Stimulated activated naive CD8-positive, alpha-beta T cell treated with anti-CD3 and anti-CD28 coated beads, Interleukin-15, Interleukin-2, amounts not matched to agents 100 ng/mL and 50 ng/mL, for 24 hours (primary cell): ENCODE data around the gene PRKAR1A.
"Not testable (repeated sequence)": the region's sequence is repeated elsewhere in the genome, so short reads cannot be mapped to it uniquely, and the experiment has no call there.

ENCODE experiments used
- H3K27ac Mint-ChIP-seq: one replicate; pipeline ENCODE4 v1.8.0; 2021; ENCODE audit warnings: mild to moderate bottlenecking, mixed read lengths
- H3K27me3 Mint-ChIP-seq: one replicate; pipeline ENCODE4 v1.8.0; 2021; ENCODE audit warnings: mixed read lengths
- H3K36me3 Mint-ChIP-seq: one replicate; pipeline ENCODE4 v1.8.0; 2021; ENCODE audit warnings: low read depth, mixed read lengths
- H3K4me1 Mint-ChIP-seq: one replicate; pipeline ENCODE4 v1.8.0; 2021; ENCODE audit warnings: low read depth, mixed read lengths
- H3K4me3 Mint-ChIP-seq: one replicate; pipeline ENCODE4 v1.8.0; 2021; ENCODE audit warnings: mild to moderate bottlenecking, mixed read lengths
- H3K9me3 Mint-ChIP-seq: one replicate; pipeline ENCODE4 v1.8.0; 2021; ENCODE audit warnings: mixed read lengths

Gene PRKAR1A

DNA sequence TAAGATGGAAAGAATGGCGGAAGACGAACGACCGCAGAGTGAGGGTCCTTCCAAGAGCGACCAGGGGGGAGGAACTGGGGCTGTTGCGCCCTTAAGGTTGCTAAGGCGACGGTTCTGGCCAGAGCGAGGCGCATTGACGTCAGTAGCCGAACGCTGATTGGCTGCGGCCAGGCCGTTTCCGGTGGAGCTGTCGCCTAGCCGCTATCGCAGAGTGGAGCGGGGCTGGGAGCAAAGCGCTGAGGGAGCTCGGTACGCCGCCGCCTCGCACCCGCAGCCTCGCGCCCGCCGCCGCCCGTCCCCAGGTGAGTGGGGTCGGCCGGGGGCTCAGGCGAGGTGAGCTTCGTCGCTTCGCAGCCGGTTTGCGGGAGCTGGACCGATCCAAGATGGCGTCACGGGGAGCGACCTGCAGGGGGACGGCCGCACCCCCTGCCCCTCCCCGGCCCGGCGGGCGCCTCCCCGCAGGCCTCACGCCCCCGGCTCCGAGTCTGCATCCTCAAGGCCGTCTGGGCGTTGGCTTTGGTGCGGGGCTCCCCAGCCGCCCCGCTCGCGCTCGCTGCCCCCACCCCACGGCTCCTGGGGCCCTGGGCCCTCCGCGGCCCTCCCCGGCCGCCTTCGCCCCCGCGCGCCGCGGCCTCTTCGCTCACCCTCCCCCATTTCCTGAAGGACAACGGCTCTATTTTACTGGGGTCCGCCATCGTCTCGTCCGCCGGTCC lies at the start of gene PRKAR1A:
PRKAR1A (plus strand) TSS at position 184 of the 713 bp plus-strand sequence. CDS start 2,970 bp downstream, outside the sequence.
- no peaks in the 10 kb centered on the region for H3K9me3 Mint-ChIP-seq
- peaks cover 61% of the 10 kb centered on the region for H3K4me1 Mint-ChIP-seq
- no peaks in the 10 kb centered on the region for H3K27me3 Mint-ChIP-seq
- peak within 1 kb of the TSS; percentile 99 for H3K27ac Mint-ChIP-seq
- H3K4me3 Mint-ChIP-seq, result peak within 1 kb of the TSS; percentile 97
- peaks cover 43% of the 10 kb centered on the region for H3K36me3 Mint-ChIP-seq

DNA sequence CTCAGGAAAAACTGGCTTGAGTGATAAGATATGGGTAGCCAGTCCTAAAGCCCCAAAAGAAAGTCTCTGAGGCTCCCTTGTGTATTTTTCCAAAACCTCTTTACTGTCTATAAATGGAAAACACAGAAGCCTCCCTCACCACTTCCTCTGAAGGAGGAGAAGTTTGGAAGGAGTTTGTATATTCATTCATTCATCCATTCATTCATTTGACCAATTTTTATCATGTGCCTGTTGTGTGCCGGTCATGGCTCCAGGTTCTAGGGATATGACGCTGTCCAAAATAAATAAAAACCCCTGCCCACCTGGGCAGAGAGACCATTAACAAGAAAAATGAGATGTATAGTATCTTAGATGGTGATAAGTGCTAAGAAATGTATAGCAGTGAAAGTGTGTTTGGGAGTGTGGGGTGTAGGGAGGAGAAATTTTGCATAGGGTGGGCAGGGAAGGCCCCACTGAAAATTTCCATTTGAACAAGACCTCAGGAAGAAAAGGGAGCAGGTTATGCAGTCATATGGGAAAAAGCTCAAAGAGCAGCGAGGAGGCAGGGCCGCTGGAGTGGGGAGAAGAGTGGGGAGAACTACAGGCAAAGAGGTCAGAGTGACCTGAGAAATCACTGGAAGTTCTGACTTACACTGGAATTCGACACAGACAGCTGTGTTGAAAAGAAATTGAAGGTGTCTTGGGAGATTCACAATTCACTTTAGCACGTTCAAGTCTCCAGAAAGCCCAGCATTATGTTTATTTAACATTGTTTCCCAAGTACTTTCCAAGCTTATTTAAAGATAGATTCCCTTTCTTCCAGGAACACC lies 48.8 kb upstream of the PRKAR1A start:
- H3K27me3 Mint-ChIP-seq, result no peaks in the 10 kb centered on the region
- no peaks in the 10 kb centered on the region for H3K36me3 Mint-ChIP-seq
- no peaks in the 10 kb centered on the region for H3K9me3 Mint-ChIP-seq
- H3K27ac Mint-ChIP-seq, result no peak overlapping the region
- H3K4me1 Mint-ChIP-seq, result peaks cover 51% of the 10 kb centered on the region
- H3K4me3 Mint-ChIP-seq, result no peak overlapping the region

DNA sequence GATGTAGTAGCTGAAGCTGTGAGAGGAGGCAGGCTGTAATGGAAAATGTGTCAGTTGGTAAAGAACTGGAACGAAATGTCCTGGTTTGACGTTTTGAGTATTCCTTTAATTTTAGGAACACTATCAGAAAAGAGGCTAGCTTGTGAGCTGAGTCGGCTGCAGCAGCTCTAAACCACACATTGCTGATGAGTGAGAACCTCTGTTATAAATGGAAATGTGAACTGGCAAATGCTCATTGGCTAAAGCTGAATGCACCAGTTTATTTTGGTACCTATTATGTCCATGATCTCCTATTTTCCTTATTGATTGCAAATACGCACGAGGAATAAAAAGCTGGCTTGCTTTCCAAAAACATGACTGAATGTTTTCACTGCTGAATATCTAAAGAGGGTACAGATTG lies 43.9 kb upstream of the PRKAR1A start:
- no peaks in the 10 kb centered on the region for H3K9me3 Mint-ChIP-seq
- H3K27ac Mint-ChIP-seq, result no peak overlapping the region
- peaks cover 6% of the 10 kb centered on the region for H3K4me1 Mint-ChIP-seq
- no peak overlapping the region for H3K4me3 Mint-ChIP-seq
- no peaks in the 10 kb centered on the region for H3K36me3 Mint-ChIP-seq
- no peaks in the 10 kb centered on the region for H3K27me3 Mint-ChIP-seq

DNA sequence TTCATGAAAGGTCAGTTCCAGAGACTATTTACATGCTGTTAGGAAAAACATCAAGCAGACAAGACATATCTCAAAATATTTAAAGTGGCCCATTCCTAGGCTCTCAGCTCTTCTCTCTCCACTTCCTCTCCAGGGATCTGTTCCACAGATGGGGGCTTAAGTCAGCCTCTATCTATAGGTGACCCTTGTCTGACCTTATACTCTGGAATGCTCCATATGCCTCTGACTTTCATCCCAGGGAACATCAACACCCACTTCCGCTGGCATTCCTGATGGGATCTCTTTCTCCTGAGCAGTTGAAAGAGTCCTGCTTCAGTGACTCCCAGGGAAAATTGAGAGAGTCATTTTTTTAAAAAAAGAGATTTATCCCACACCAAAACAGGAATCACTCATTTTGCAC lies 43.4 kb upstream of the PRKAR1A start:
- peaks cover 6% of the 10 kb centered on the region for H3K4me1 Mint-ChIP-seq
- no peaks in the 10 kb centered on the region for H3K27me3 Mint-ChIP-seq
- no peaks in the 10 kb centered on the region for H3K9me3 Mint-ChIP-seq
- no peak overlapping the region for H3K27ac Mint-ChIP-seq
- no peak overlapping the region for H3K4me3 Mint-ChIP-seq
- H3K36me3 Mint-ChIP-seq, result no peaks in the 10 kb centered on the region

DNA sequence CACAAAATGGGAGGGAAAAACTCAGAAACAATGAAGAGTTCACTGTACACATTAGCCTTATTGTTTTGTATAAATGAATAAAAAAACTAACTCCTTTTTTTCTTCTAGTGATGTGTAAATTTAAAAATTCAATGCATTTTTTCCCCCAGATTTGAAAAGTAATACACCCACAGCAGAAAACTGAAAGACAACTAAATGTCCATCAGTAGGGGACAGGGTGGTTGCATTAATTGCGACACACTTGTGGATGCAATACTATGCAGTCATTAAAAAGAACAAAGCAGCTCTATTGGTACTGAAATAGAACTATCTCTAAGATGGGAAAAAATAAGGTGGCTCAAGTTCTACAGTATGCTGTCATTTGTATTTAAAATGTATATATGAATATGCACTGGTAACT lies 41.3 kb upstream of the PRKAR1A start:
- Mint-ChIP-seq H3K36me3 (no peaks in the 10 kb centered on the region), H3K9me3 (no peaks in the 10 kb centered on the region), H3K4me1 (peaks cover 1% of the 10 kb centered on the region), H3K27me3 (no peaks in the 10 kb centered on the region), H3K27ac (no peak overlapping the region), H3K4me3 (no peak overlapping the region)

DNA sequence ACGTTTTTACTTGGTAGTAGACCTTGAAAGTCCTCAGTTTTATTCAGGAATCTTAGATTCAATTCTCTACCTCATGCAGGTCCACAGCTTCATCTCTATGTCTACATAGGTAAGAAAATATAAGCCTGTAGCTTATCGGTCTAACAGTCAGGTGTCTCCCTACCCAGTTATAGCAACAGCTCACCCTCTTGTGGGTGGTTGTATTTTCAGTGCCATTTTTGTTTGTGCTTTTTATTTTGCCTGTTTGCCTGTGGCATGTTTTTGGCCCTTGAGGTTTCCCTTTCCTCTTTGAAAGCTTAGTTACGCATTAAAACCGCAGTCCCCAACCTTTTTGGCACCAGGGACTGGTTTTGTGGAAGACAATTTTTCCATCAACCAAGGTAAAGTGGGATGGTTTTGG lies 31.3 kb upstream of the PRKAR1A start:
- Mint-ChIP-seq H3K36me3 (no peaks in the 10 kb centered on the region), H3K4me3 (no peak overlapping the region), H3K27ac (no peak overlapping the region), H3K9me3 (peaks cover 6% of the 10 kb centered on the region), H3K4me1 (no peaks in the 10 kb centered on the region), H3K27me3 (peaks cover 19% of the 10 kb centered on the region)

DNA sequence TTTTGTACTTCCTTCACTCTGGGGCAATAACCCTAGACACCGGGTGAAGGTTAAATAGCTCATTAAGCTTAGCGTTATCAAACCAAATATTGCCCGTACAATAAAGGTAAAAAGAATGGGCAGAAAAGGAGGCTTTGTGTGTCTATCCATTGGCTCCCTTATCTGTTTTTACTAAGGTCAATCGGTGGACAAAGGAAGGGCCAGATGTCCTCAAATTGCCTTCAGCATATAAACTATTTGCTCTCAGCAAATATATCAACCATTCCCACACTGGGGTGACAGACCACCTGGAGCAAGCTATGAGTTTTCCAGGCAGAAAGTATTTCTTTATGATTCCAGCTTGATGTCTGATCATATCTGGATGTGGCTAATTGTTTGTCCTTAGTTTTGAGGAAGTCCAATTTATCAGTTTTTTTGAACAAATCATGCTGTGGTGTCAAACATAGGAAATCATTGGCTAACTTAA lies 29.6 kb upstream of the PRKAR1A start:
- Mint-ChIP-seq H3K4me3 (no peak overlapping the region), H3K4me1 (peaks cover 5% of the 10 kb centered on the region), H3K36me3 (no peaks in the 10 kb centered on the region), H3K27ac (no peak overlapping the region), H3K27me3 (peaks cover 20% of the 10 kb centered on the region), H3K9me3 (peaks cover 6% of the 10 kb centered on the region)

DNA sequence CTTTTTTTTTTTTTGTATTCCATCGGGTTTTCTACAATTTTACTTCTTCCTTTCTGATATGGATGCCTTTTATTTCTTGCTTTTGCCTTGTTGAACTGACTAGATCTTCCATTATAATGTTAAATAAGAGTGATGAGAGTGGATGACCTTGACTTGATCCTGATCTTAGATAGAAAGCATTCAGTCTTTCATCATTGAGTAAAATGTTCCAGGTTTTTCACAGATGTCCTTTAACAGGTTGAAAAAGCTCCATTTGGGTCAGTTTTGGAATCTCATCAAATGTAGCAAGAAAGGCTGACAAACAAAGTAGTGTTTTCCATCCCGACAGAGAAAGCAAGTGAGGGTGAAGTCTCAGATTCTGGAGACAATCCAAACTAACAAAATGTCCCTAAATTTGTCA lies 27.8 kb upstream of the PRKAR1A start:
- no peak overlapping the region for H3K4me3 Mint-ChIP-seq
- peaks cover 2% of the 10 kb centered on the region for H3K9me3 Mint-ChIP-seq
- no peak overlapping the region for H3K27ac Mint-ChIP-seq
- H3K4me1 Mint-ChIP-seq, result peaks cover 16% of the 10 kb centered on the region
- H3K36me3 Mint-ChIP-seq, result no peaks in the 10 kb centered on the region
- H3K27me3 Mint-ChIP-seq, result peaks cover 20% of the 10 kb centered on the region

DNA sequence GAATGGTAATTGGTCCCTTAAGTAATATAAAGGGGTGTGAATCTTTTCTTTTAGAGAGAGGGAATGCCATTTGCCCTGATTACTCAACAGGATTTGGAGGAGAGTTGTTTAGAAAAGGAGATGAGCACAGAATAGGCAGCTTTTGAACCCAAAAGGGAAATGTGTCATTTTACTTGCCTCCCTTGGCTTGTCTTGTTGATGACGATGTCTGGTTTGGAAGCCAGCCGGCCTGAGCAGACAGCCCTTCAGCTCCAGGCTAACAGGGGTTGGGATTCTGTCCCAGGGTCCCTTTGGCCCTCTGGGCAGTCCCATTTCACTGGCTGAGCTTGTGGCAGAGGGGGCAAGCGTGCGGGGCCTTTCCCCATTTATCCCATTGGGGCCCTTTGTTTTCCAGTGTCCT lies 22.3 kb upstream of the PRKAR1A start:
- Mint-ChIP-seq H3K9me3 (no peaks in the 10 kb centered on the region), H3K4me1 (peaks cover 20% of the 10 kb centered on the region), H3K27me3 (peaks cover 13% of the 10 kb centered on the region), H3K27ac (no peak overlapping the region), H3K4me3 (no peak overlapping the region), H3K36me3 (no peaks in the 10 kb centered on the region)

DNA sequence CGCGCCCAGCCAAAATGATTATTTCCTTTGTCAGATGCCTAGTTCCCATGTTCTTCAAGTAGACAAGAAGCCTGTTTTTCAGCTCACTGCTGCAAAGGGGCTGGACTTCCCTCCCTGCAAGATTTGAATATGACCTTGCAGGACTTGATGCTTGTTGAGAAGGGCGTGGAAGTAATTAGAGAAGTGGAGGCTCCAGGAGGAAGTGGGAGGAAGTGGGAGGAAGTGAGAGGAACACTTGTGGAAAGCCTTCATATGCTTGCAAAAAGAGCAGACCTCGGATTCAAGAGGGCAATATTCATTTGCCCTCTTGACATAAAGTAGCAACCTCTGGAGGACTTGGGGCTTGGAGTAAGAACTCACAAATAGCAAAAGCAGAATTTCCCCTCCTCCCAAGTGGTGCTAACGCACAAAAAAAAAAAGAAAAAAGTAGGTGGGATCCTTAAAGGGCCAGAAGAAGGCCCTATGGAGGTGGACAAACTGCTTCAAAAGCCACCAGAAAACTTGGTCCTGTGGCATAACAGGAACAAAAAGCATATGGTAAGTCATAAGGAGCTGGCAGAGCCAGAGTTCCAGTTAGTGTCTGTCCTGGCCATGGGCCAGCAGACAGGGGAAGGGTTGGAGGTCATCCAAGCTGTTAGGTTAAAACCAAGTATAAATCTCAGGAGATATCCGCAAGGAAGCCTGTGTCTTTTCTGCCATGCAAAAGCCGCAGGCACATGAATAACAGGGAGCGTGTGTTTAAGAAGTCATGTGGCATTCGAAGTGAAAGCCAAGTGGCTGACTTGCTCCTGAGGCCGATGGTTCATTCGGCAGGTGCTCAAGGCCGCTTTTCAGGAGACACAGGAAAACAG lies 20.6 kb upstream of the PRKAR1A start:
- Mint-ChIP-seq H3K4me1 (peaks cover 23% of the 10 kb centered on the region), H3K4me3 (no peak overlapping the region), H3K36me3 (no peaks in the 10 kb centered on the region), H3K9me3 (no peaks in the 10 kb centered on the region), H3K27me3 (peaks cover under 1% of the 10 kb centered on the region), H3K27ac (no peak overlapping the region)

DNA sequence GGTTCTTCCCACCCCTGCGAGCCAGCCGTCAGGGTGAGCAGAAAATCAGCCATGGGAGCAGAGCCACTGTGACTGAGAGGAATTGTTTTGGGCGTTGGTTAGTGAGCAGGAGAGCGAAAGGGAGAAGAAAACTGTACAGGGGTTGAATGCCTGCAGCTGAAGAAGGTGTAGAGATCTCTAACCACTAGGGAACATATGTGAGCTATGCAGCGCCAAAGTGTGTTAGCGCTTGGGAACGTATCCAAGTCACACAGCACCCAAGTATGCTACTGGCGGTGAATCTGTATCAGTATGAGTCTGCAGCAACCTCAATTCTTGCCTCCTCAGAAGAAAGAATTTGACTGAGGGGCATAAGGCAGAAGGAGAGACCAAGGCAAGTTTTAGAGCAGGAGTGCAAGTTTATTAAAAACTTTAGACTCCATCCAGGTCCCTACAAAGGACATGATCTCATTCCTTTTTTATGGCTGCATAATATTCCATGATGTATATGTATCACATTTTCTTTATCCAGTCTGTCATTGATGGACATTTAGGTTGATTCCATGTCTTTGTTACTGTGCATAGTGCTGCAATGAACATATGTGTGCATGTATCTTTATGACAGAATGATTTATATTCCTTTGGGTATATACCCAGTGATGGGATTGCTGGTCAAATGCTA lies 19.7 kb upstream of the PRKAR1A start:
- H3K9me3 Mint-ChIP-seq, H3K4me3 Mint-ChIP-seq, H3K27ac Mint-ChIP-seq, H3K27me3 Mint-ChIP-seq, H3K36me3 Mint-ChIP-seq: not testable (repeated sequence)
- peaks cover 21% of the 10 kb centered on the region for H3K4me1 Mint-ChIP-seq

DNA sequence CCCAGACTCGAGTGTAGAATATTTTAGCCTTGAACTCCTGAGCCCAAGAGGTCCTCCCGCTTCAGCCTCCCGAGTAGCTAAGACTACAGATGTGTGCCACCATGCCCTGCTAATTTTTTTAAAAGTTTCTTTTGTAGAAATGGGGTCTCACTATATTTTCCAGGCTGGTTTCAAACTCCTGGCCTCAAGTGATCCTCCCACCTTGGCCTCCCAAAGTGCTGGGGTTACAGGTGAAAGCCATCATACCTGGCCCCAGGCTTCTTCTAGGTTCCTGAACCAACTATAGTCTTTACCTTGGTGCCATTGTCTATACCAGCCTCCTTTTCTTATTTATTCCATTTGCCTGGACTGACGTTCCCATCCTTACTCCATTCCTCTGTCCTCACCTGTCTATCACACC lies 17.1 kb upstream of the PRKAR1A start:
- Mint-ChIP-seq H3K4me3 (no peak overlapping the region), H3K4me1 (peaks cover 26% of the 10 kb centered on the region), H3K27me3 (no peaks in the 10 kb centered on the region), H3K9me3 (no peaks in the 10 kb centered on the region), H3K36me3 (no peaks in the 10 kb centered on the region), H3K27ac (no peak overlapping the region)

DNA sequence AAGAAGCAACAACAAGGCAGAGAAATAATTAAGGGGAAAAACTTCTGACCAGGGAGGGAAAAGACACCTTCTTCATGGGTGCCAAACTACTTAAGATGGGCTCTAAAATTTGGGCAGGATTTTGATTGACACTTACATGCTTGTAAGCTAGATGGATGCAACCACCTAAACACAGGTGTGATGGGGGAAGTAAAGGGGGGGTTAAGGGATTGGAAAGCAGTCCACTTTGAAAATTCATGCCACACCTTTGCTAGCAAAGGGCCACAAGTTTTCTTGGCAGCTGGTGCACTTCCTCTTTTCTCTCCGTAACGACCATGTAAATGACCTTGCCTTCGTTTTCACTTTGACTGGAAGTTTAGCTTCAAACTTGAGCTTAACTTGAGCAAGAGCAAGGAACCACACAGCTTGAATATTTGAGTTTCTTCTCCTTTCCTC lies 14.3 kb upstream of the PRKAR1A start:
- H3K4me3 Mint-ChIP-seq, result no peak overlapping the region
- peaks cover 22% of the 10 kb centered on the region for H3K4me1 Mint-ChIP-seq
- H3K36me3 Mint-ChIP-seq, result no peaks in the 10 kb centered on the region
- no peaks in the 10 kb centered on the region for H3K9me3 Mint-ChIP-seq
- no peaks in the 10 kb centered on the region for H3K27me3 Mint-ChIP-seq
- H3K27ac Mint-ChIP-seq, result peak overlapping the region; percentile 38

DNA sequence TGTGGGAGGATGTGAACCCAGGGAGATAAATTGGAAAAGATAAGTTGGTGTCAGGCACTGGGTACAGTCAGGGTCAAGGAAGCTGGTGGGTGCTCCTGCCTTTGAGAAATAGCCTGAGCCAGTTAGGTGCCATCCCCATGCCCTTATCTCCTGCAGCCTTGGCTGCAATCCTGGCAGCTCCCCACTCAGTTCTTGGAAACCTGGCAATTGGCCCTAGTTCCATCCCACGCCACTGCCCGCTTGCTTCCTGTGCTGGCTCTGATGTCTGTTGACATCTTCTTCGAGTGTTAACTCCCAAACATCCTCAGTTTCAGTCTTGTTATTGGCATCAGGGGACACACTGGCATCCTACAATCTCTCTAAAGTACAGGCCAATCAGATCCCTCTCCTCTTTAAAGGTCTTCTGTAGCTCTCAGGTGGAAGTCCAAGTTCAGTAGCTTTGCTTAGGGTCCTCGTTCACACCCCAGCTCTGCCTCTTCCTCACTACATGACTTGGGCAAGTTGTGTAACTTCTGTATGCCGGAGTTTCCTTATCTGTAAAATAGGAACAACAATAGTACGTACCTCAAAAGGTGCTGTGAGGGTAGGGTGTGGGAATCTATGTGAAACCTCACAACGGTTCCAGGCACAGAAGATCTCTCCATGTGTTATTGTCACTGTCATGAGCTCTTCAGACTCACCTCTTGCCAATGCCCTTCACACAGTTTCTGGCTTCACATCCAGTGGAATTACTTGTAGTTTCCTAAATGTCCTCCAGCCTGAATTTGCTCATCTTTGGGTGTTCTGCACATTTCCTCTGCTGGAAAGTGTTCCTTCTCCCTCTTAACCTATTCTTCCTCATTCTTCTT lies 13.5 kb upstream of the PRKAR1A start:
- no peaks in the 10 kb centered on the region for H3K9me3 Mint-ChIP-seq
- no peaks in the 10 kb centered on the region for H3K27me3 Mint-ChIP-seq
- no peak overlapping the region for H3K4me3 Mint-ChIP-seq
- peaks cover 22% of the 10 kb centered on the region for H3K4me1 Mint-ChIP-seq
- no peak overlapping the region for H3K27ac Mint-ChIP-seq
- H3K36me3 Mint-ChIP-seq, result no peaks in the 10 kb centered on the region
